Measurements from ENCODE around the gene PIMREG. TPM values are rescaled to one million over a fixed set of nuclear protein-coding genes. Genes with fewer than 3 reads are reported as not detected.

The PIMREG gene
- polyA plus RNA-seq, 1 donor (not counting 4 experiments of a cell fraction or from before 2014, with no cell fraction given): 7.5 TPM

DNA sequence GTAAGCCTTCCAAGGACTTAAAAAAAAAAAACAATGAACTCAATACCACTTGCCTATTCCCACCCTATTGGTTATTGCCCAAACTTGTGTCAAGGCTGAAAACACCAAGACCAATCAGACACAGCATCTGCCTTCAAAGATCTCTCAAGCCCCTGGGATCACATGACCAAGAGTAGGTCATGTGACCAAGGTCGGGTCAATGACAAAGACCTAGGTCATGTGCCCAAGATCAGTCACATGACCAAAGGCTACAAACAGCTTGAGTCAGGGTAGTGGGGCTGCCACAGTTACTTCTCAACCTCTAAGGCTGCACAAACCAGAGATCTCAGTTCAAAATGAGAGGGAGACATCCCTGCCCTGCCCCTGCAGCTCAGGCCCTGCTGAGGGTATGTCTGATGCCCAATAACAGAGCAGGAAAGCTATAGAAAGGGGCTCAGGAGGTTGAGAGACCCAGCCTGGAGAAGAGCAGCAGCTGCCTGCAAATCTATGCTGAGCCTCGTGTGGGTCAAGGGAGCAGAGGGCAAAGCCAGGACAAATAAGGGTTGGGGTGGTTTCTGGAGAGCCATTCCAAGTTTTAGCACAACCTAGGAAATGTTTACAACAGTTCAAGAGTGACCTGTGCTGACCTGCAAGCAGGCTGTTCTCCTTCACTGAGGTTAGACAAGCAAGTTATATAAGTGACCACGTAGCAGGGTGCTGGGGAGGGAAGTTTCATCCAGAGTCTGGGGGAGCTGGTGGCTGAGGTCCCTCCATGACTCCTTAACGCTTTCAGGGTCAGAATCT is 48.8 kb downstream of the PIMREG start:
- H3K4me2 ChIP-seq (ENCODE audit: control insufficient read depth, extremely low read depth, insufficient read depth, low read depth, low read length): no peak overlapping the region
- DNase-seq (ENCODE audit: low read depth, low spot score): no peak
- H4K20me1 ChIP-seq (ENCODE audit: control insufficient read depth, extremely low read depth, insufficient read depth, low read length): no peaks in the 10 kb centered on the region
- no peaks in the 10 kb centered on the region for H3K79me2 ChIP-seq (ENCODE audit: control insufficient read depth, insufficient read depth, low read length)
- H3K27ac ChIP-seq (ENCODE audit: control insufficient read depth, insufficient read depth, low read length): no peak overlapping the region
- TF ChIP-seq, protein P1, sequence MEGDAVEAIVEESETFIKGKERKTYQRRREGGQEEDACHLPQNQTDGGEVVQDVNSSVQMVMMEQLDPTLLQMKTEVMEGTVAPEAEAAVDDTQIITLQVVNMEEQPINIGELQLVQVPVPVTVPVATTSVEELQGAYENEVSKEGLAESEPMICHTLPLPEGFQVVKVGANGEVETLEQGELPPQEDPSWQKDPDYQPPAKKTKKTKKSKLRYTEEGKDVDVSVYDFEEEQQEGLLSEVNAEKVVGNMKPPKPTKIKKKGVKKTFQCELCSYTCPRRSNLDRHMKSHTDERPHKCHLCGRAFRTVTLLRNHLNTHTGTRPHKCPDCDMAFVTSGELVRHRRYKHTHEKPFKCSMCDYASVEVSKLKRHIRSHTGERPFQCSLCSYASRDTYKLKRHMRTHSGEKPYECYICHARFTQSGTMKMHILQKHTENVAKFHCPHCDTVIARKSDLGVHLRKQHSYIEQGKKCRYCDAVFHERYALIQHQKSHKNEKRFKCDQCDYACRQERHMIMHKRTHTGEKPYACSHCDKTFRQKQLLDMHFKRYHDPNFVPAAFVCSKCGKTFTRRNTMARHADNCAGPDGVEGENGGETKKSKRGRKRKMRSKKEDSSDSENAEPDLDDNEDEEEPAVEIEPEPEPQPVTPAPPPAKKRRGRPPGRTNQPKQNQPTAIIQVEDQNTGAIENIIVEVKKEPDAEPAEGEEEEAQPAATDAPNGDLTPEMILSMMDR (optimal IDR thresholded peaks at IDR 0.05 in 1 of 3, IDR thresholded peaks at IDR 0.05 in 1 of 3, conservative IDR thresholded peaks at IDR 0.05 in 1 of 3; ENCODE audit: extremely low read depth in 1 of 3, insufficient read depth in 2 of 3, low read length in 3 of 3): no peak
- no peak for TF ChIP-seq EZH2 (IDR thresholded peaks at IDR 0.05; ENCODE audit: low read length)
- H3K36me3 ChIP-seq (ENCODE audit: control insufficient read depth in 2 of 2, extremely low read depth in 1 of 2, insufficient read depth in 2 of 2, low read length in 2 of 2): no peaks in the 10 kb centered on the region
- no peak for FAIRE-seq
- no peak overlapping the region for H2AFZ ChIP-seq (ENCODE audit: control insufficient read depth, low read length)
- no peaks in the 10 kb centered on the region for H3K9me1 ChIP-seq (ENCODE audit: control insufficient read depth, extremely low read depth, insufficient read depth, low read length)
- H3K9ac ChIP-seq (ENCODE audit: control insufficient read depth, extremely low read depth, insufficient read depth, low read length): no peak overlapping the region
- H3K4me1 ChIP-seq (ENCODE audit: control insufficient read depth, extremely low read depth, insufficient read depth, low read length): peaks cover 13% of the 10 kb centered on the region
- dilution Hi-C loops (cut with MboI; ENCODE audit: extremely low pct_ligation_motif_present, low sequenced_read_pairs): no loop called here
- no peaks in the 10 kb centered on the region for H3K9me3 ChIP-seq (ENCODE audit: control insufficient read depth, low read depth, low read length)
- H3K4me3 ChIP-seq (ENCODE audit: control insufficient read depth in 2 of 3, extremely low read depth in 1 of 3, insufficient read depth in 2 of 3, low read depth in 1 of 3, low read length in 3 of 3): no peak overlapping the region
- no peaks in the 10 kb centered on the region for H3K27me3 ChIP-seq (ENCODE audit: control insufficient read depth, extremely low read depth, insufficient read depth, low read length)

DNA sequence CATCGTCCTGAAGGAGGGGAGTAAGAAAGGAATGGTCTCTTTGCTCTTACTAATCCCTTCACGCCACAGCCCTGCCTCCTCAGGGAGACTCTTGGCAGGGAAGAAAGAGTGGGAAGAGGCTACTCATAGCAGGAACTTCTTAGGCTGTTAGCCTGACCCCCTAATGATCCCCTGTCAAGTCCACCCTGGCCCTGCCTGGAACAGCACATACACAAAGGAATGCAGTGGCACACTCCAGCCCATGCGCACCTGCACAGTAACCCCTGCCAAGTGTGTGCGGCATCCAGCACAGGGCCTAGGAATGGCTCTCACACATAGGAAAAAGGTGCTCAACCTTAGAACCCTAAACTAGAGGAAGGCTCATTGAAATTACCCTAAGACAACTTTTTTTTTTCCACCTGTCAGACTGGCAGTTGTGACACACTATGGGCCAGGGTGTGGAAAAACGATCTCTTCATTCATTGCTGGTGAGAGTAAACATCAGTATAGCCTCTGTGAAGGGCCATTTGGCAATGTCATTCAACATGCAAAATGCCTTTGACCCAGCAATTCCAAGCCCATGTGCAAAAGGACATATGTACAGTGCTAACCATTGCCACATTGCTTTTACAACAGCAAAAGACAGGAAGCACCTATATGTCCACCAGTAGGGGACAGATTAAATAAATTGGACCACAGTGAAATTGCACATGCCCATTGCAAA is 50.1 kb downstream of the PIMREG start:
- dilution Hi-C loops (cut with MboI; ENCODE audit: extremely low pct_ligation_motif_present, low sequenced_read_pairs): no loop called here
- no peak for TF ChIP-seq EZH2 (IDR thresholded peaks at IDR 0.05; ENCODE audit: low read length)
- TF ChIP-seq, protein P1 (optimal IDR thresholded peaks at IDR 0.05 in 1 of 3, IDR thresholded peaks at IDR 0.05 in 1 of 3, conservative IDR thresholded peaks at IDR 0.05 in 1 of 3; ENCODE audit: extremely low read depth in 1 of 3, insufficient read depth in 2 of 3, low read length in 3 of 3): no peak
- Histone ChIP-seq H3K36me3 (ENCODE audit: control insufficient read depth in 2 of 2, extremely low read depth in 1 of 2, insufficient read depth in 2 of 2, low read length in 2 of 2) (no peaks in the 10 kb centered on the region), H3K4me1 (ENCODE audit: control insufficient read depth, extremely low read depth, insufficient read depth, low read length) (peaks cover 13% of the 10 kb centered on the region), H3K4me3 (ENCODE audit: control insufficient read depth in 2 of 3, extremely low read depth in 1 of 3, insufficient read depth in 2 of 3, low read depth in 1 of 3, low read length in 3 of 3) (no peak overlapping the region), H3K9me3 (ENCODE audit: control insufficient read depth, low read depth, low read length) (no peaks in the 10 kb centered on the region), H3K4me2 (ENCODE audit: control insufficient read depth, extremely low read depth, insufficient read depth, low read depth, low read length) (no peak overlapping the region), H3K9ac (ENCODE audit: control insufficient read depth, extremely low read depth, insufficient read depth, low read length) (no peak overlapping the region), H3K27ac (ENCODE audit: control insufficient read depth, insufficient read depth, low read length) (no peak overlapping the region), H3K9me1 (ENCODE audit: control insufficient read depth, extremely low read depth, insufficient read depth, low read length) (no peaks in the 10 kb centered on the region), H2AFZ (ENCODE audit: control insufficient read depth, low read length) (no peak overlapping the region), H3K79me2 (ENCODE audit: control insufficient read depth, insufficient read depth, low read length) (no peaks in the 10 kb centered on the region), H4K20me1 (ENCODE audit: control insufficient read depth, extremely low read depth, insufficient read depth, low read length) (no peaks in the 10 kb centered on the region), H3K27me3 (ENCODE audit: control insufficient read depth, extremely low read depth, insufficient read depth, low read length) (no peaks in the 10 kb centered on the region)
- DNase-seq (ENCODE audit: low read depth, low spot score) (no peak), FAIRE-seq (peak; percentile 76)
